Activated T-cell treated with anti-CD3 and anti-CD28 coated beads, Interleukin-2, amount 50 U/mL, for 48 hours (primary cell): Measurements from ENCODE around the gene PAPPA.

Experiments
- DNase-seq, 2 experiments: peaks; one replicate each; pipeline ENCODE4 v3.0.0-alpha.2; 2020

PAPPA gene

DNA sequence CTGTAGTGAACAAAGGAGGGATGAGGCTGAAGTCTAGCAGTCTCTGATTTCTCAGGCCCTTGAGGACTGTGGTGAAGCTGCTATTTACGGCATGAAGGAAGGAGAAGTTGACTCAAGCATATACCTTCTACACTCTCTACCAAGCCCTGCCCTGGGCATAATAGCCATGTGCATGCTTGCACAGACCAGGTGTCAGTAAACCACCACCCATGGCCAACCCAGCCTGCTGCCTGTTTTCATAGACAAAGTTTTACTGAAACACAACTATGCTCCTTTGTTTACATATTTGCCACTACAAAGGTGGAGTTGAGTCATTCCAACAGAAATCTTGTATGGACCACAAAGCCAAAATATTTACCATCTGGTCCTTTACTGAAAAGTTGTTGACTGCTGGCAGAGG is 126.9 kb downstream of the PAPPA start:
- DNase-seq: no peak

DNA sequence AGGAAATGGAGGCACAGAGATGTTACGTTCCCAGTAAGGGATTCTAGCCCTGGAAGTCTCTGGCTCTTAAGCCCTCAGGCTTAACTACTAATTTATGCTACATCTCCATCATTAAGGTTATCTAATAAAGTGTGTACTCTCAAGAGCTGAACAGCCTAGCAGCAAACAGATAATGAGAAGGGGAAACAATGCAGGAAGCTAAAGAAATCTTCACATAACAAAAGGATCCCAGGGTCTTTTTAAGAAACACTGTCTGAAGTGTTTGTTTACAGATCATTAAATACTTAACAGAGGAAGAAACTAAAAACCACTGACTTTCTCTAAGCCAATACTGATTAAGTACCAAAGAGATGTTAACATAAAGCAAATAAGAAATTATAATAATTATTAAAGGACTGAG is 129.0 kb downstream of the PAPPA start:
- DNase-seq: no peak

DNA sequence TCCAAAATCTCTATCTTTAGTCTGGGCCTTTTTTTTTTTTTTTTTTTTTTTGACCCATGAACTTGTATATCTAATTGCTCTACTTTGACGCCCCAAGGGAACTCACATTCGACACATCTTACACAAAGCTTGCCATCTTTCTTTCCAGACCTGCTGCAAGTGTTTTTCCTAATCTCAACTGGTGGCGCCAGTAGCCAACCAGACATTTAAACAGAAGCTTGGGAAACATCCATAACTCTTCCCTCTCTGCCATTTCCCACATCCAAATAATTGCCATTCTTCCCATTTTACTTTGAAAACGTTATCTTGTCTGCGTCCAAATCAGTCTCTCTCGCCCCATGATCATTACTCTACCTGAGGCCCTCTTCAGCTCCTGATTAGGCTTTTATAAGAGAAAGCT is 130.9 kb downstream of the PAPPA start:
- DNase-seq: no peak

DNA sequence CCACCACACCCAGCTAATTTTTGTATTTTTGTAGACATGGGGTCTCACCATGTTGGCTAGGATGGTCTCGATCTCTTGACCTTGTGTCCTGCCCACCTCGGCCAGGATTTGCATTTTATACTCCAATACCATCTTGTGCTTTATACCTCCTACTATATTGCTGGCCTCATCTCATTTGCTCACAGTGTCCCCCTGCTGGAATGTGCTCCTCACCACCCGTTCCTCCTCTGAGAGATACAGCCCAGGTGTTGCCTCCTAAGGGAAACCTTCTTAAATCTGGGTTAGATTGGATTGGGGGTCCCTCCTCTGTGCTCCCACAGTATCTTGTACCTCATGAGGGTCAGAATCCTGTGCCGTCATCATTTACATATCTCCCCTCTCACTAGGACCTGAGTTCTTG is 131.7 kb downstream of the PAPPA start:
- DNase-seq: no peak

DNA sequence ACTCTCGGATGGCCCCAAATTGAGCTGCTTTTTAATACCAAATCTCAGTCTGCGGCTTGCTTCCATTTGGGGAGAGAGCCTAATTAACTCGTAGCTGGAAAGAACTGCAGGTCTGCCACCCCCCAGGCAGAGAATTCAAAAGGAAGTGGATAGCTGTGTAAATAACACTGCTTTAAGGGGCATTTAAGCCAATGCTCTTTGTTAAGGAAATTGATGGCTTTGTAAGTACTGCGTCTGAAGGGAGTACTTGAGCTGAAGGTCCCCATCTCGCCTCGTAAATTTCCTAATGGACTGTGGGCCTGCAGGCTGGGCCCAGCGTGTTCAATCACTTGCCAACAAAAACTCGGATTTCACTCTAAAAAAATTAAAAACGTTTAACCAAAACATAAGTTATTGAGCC is 132.7 kb downstream of the PAPPA start:
- no peak for DNase-seq

DNA sequence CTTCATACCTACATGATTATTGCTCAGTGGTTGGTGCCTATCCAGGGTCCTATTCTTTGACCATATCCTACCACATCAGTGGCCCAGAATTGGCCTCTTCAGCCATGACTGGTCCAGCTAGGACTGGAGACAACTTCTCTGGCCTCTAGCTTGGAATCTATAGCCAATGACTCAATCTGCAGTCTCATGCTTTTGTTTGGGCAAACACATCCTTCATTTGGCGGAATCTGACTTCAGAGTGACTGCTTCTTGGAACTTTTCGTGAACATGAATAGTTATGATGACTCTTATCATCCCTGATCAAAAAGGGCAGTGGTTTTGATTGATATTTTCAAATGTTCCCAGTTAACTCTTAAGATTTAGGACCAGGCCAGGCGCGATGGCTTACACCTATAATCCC is 134.1 kb downstream of the PAPPA start:
- no peak for DNase-seq

DNA sequence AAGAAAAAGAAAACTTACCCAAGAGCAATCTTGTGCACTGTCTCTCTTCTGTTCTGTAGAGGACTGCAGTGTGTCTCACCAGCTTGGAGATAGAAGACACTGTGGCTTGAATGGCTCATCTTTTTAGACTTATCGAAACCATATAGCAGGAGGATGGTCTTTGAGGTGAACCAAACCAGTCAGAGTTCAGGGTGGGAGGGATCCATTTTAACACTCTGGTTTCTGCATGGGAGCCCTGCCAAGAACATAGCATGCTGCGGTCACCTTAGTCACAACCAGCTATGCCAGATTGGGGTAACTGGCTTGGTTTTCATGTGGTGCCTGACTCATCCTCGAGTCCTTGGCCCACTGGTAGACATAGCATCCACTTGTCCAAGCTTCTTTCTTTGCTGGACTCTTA is 135.1 kb downstream of the PAPPA start:
- no peak for DNase-seq

DNA sequence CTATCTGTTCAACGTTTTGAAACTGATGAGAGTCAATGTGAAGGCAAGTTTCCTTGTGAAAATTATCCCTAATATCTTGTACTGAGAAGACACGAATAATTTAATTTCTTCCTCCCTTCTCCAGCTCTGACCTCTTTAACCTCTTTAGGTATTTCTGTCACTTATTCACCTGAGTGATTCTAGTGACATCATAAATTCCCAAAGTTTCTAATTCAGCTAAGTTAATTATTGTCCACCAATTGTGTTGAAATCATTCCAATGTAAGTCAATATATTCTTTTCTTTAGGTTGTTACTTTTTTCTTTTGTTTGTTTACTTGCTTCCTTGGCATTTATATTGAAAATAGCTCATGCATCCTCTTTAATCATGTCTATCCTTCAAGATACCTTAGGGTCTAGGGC is 143.8 kb downstream of the PAPPA start:
- DNase-seq: no peak

DNA sequence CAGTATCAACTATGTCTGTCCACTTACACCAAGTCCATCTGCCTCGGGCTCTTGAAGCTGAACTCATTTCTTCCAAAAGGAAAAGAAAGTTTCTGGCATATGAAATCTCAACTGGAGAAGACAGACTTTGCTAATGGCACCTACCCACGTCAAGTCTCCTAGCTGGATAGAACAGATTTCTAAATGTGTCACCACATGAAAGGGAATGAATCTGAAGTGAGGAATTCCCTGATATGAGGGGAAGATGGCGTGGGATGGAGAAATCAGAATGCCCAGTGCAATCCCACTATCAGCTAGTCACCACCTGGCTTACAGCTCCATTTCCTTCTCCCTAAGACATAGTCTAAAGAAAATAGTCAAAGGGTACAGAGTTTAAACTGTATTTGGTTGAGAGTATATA is 144.7 kb downstream of the PAPPA start:
- DNase-seq: no peak

DNA sequence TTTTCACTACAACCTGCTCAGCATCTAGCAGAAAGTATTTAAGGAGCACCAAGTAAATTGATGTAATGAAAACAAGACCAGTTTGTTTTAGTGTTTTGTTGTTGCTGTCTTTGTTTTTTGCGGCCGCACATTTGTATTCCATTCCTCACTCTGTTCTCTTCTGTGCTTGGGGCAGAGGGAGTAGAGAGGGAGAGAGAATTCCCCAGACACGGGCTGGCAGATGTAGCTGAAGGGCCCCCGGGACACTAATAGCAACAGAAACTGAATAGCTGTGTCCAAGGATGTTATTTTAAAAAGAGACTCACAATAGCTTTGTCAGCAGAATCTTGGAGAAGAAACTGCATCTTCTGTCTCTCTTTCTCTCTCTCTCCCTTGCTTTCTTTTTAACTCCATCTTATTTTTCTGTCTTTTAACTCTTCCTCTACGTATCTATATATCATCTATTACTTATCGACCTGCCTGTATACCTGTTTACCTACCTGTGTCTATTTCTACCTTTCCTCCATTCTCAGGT is 145.3 kb downstream of the PAPPA start:
- DNase-seq: no peak

DNA sequence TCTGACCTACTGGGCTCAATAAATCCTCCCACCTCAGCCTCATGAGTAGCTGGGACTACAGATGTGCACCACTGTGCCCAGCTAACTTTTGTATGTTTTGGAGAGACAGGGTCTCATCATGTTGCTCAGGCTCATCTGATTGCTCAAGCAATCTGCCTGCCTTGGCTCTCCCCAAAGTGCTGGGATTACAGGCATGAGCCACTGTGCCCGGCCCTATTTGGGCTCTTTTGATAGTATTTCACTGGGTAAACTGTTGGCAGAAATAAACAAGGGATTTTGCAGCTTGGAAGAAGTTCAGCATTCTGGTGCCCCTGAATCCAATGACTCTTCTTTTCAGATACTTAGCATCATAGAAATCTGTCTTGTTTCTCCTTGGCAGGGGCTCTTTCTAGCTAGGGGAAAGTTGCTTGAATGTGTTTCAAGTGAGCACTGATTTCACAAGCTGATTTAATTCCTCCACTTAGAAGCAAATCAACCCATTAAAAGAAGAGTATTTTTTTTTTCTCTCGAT is 146.8 kb downstream of the PAPPA start:
- no peak for DNase-seq

DNA sequence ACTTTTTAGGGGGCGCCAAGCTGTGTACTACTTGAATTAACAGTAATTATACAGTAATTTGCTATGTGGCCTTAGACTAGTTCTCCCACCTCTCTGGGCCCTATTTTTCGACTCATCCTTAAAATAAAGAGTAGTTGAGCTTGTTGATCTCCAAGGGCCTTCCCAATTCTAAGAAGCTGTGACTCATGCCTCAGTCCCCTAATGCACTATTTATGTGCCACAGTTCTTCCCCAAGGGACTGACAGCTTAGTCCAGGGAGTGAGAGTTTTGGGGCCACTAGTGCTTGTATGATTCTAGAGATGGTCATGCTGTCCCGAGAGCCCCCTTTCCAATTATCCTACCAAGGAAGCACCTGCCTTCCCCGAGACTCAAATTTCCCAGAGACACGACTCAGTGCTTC is 149.7 kb downstream of the PAPPA start:
- DNase-seq: no peak

DNA sequence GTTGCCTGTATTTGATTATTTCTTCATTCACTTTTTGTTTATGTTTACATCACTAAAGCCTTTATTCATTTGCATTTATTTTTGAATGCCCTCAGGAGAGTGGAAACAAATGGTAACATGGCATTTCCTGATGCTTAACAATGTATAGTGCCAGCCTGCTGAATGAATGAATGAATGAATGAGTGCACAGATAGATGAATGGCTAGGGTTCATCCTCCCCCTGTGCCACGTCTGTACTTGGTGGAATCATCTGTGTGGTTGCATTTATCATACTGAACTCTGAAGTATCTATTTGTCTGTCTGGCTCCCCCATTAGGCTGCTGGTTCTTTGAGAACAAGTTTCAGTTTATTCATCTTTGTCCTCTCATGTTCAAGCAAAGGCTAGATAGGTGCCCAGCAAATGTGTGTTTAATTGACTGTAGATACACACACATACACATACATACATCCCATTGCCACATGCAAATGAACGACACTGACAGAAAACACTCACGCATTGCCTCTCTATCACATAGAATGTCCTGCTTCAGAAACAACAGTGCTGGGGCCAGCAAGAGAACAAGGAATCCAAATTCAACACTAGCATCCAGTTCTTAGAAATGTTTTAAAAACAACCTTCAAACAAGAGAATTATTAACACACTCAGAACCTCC is 150.4 kb downstream of the PAPPA start:
- no peak for DNase-seq

DNA sequence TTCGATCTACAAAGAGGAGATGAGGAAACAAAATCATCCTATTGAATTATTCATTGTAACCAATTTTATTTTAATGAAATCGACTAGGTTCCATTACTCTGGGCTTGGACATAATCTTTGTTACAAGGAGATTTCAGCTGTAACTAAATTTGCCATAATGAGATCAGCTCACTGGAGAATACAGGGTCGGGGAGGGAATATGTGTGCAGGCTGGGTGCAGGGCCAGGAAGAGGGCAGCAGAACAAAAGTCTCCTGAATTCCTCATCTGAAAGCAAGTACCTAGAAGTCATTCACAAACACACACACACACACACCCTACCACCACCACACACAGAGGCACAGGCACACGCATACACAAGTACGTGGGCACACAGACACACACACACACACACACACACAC is 151.2 kb downstream of the PAPPA start:
- no peak for DNase-seq

DNA sequence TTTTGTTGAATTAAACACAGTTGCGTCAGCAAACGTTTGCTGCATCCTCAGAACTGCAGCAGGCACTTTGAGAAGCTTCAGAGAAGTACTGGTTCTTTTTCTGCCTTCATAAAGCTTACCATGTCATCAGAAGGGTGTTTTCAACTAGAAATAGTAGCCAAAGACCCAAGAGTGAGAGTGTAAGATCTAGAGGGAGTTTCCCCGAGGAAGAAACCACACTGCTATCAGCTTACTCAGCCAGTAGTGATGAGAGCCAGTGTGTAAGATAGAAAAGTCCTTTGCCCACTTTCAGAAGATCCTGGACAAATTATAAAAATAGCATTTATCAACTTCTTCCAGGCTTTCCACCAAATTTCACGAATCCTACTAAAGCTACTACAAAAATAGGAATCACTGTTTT is 154.5 kb downstream of the PAPPA start:
- no peak for DNase-seq

DNA sequence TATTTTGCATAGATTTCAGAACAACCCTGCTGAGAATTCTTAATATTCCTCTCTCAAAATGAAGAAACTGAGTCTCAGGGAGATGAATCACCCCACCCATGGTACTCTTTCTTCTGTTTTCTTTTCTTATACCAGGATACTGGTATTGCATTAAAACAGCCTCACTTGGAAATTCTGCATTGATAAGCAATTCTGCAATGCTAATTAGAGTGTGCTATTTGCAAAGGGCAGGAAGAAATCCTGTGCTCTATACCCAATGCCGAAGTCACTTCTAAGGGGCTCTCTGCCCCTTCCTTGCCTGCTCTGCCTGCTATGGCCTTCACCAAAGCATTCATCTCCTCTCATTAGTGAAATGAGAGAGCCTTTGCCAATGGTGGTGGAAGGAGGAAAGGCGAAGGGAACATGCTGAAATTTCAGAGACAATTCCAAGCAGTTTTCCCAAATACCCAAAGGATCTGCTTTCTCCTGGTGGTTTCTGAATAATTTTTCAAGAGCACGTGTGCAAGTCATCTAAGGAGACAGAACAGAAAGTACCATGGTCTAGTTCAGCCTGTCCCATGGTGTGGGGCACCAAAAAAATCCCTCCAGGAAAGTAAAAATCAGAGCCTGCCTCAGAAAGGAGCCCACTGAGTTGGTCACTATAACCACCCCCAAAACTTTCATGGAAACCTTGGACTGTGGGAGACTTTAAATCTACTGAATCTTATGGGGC is 156.5 kb downstream of the PAPPA start:
- no peak for DNase-seq

DNA sequence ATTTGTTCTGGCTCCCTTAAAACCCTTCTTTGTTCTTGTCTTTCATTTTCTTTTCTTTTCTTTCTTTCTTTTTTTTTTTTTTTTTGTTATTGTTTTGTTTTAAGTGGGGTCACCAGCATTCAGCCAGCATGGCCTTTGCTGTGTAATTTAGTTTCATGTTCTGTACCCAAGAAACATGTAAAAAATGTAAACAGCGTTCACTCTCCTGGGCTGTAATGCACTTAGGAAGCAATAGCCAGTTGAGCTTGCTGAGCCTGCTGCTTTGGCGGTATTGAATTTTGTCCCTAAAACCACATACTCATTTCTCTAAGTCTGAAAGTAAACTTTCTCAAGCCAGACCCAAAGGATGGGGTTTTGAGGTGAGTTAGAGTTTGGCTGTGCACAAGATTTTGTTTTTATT is 158.6 kb downstream of the PAPPA start:
- no peak for DNase-seq

DNA sequence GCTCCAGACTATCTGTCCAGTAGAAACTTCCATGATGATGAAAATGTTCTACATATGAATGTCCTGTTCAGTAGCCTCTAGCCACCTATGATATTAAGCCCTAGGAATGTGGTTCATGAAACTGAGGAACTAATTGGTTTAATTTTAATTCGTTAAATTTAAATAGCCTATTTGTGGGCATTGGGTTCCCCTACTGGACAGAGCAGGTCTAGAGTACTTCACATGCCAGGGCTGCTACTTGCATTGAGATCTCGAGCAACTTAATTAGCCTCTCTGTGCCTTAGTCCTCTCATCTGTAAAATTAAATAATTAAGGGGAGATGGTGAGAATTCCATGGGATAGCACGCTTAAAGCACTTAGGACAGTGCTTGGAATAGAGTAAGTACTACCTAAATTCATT is 160.0 kb downstream of the PAPPA start:
- DNase-seq: no peak

DNA sequence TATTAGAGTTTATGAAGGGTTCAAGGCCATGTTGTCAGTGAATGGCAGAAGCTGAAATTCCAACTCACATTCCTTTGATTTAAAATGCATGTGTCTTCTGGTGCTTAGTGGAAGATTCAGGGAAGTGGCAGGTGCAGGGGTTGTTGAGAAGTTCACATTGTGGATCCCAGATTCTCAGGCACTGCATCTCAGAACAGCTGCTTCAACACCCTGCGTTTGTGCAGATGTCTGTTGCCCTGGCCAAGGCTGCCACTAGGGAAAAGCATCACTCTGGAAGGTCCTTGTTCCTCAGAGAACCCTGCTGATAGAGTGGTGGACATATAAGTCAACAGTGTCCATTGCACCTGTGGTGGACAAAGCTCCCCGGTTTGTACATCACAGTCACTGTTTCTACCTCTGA is 162.7 kb downstream of the PAPPA start:
- DNase-seq: no peak

DNA sequence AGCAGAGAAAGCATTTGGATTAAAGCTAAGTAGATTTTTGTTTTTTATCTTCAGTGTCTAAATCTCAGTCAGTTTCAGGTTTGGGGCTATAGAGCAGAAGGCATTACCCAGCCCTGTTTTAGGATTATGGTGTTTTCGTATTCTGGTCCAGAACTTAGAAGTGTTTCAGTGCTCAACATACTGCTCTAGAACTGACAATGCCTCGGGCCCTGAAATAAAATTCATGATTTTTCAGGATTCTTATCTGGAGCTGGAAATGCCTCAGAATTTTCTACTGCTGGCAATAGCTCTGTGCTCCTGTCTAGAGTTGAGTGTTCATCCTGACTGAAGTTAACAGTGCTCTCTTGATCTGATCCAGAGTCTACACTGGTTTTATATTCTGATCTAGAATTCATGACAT is 163.9 kb downstream of the PAPPA start:
- DNase-seq: no peak

DNA sequence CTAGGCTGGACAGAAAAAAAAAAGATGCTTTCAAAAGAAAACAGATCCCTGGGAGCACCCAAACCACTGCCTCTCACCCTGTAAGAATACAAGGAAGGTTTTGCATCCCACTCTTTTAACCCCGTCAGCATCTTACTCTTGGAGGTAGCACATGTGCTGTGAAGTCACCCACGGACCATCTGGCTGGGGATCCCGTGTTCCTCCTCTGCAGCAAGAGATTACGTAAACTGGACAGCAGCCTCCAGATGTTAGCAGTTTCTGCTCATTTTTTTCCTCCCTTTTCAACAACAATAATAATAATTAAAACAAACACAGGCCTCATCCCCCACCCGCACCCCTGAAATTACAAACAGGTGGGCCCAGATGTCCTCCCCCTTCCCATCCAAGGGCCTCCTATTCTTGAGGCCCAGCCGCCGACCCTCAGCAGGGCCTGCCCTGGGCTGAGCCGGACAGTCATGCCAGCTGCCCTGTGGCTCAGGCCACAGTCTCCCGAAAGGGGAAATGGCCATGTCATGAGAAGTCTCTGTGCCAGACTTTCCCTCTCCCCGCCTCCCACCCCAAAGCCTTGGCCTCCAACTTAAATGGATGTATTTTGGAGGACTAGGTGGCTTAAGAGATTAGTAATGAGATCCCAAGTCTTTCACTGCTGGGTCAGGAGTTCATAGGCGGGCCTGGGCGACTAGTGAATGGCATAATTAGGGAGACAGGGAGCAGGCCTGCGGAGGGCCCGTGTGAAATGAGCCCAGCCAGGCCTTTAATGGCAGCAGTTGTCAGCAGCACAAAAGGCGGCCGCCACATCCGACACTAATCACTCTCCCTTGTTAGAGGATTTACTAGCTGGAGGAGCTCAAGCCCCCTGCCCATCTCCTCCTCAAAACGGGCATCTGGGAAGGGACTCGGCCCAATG is 165.1 kb downstream of the PAPPA start:
- no peak for DNase-seq

DNA sequence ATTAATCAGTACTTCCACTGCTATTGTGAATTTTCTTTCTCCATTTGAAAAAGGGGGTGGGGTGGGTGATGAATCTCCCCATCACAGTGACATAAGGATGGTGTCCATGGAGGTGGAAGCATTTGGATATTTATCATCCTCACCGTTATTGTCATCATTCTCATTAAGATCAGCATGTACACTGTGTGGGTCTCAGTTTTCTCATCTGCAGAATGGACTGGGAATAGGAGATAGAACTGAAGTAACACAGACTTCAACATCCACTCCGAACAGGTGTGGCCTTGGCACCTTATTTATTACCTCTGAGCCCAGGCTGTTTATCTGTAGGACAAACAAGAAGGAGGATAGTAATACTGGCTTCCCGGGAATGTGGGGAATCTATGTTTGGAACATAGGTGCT is 165.9 kb downstream of the PAPPA start:
- no peak for DNase-seq

DNA sequence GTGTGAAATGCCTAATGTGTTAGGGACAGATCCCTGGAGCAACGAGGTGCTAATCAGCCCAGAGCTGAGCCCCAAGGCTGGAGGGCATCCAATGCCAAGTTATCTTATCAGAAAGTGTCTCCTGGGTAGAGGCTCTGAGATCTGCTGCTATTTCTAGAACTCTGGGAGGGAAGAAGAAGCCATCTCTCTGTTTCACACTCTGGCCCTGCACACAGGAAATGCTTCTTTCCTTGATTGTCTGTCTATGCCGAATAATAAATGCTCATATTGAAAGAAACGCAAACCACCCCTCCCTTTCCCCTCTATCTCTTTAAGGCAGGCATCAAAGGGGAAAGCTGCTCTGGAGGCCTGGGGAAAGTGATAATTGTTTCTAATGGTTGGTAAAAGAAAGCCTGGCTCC is 166.7 kb downstream of the PAPPA start:
- no peak for DNase-seq

DNA sequence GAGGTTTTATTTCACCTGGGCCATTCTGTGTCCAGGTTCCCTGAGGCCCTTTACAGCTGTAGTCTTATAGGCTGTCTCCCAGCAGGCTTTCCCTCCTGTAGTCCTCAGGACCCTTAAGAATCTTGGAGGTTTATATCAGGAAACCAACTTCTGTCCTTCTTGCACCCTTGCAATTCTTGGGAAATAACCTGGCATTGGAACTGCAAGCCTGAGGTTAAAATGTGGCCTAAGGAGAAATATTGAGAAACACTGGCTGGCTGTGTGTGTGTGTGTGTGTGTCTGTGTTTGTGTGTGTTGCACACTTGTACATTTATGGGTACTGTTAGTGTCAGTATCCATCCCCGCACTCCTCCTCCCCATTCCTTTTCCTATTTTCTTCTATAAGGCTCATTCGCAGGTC is 168.9 kb downstream of the PAPPA start:
- DNase-seq: no peak
